IPS DF 4.7 (cell line): ENCODE results near the gene TXNDC12.

Experiments
- DNase-seq: peaks from one replicate; pipeline ENCODE4 v3.0.0-alpha.2; 2013; ENCODE audit warnings: low spot score; ENCODE audit errors: extremely low read depth

TXNDC12 gene

GRCh38 chr1:52002038-52002917 is 52.7 kb downstream of the TXNDC12 start:
- DNase-seq = peak; percentile 99

GRCh38 chr1:51998701-51999100 is 56.3 kb downstream of the TXNDC12 start:
- no peak for DNase-seq

GRCh38 chr1:51997974-51998382 is 57.0 kb downstream of the TXNDC12 start:
- no peak for DNase-seq

GRCh38 chr1:51990478-51990965 is 64.5 kb downstream of the TXNDC12 start, which contains the start of gene RAB3B:
RAB3B (minus strand) TSS chr1:51990700; CDS start chr1:51977117, 13,583 bp downstream.
- DNase-seq = no peak

- no peak for DNase-seq
Observed at GRCh38 chr1:51989582-51990477, 65.2 kb downstream of the TXNDC12 start.

GRCh38 chr1:51988254-51988653 is 66.7 kb downstream of the TXNDC12 start:
- DNase-seq = no peak

GRCh38 chr1:51986718-51987117 is 68.3 kb downstream of the TXNDC12 start:
- DNase-seq = no peak

GRCh38 chr1:51982161-51982560 is 72.8 kb downstream of the TXNDC12 start:
- no peak for DNase-seq

GRCh38 chr1:51981555-51981954 is 73.4 kb downstream of the TXNDC12 start:
- DNase-seq = no peak

- no peak for DNase-seq
Observed at GRCh38 chr1:51978099-51978498, 76.9 kb downstream of the TXNDC12 start.

GRCh38 chr1:51976846-51977602 is 78.0 kb downstream of the TXNDC12 start:
- no peak for DNase-seq

GRCh38 chr1:51973587-51974474 is 81.2 kb downstream of the TXNDC12 start:
- no peak for DNase-seq
